ENCODE data around the gene PTPN14. TPM values are rescaled to one million over a fixed set of nuclear protein-coding genes. Genes with fewer than 3 reads are reported as not detected.

The PTPN14 gene
- total and polyA plus RNA-seq, 2 of the 8 experiments (the other 6 are each of a cell fraction or from before 2014, with no cell fraction given): 14.4 to 93.6 TPM

- no peaks in the 10 kb centered on the region for H3K36me3 ChIP-seq (ENCODE audit: control insufficient read depth in 2 of 4, insufficient read depth in 4 of 4, low read length in 3 of 4)
- H2BK12ac ChIP-seq (ENCODE audit: low read depth, low read length): no peak overlapping the region
- H3K79me1 ChIP-seq (ENCODE audit: low read depth, low read length): no peaks in the 10 kb centered on the region
- no peak overlapping the region for H3K4me3 ChIP-seq (ENCODE audit: extremely low read depth in 1 of 4, insufficient read depth in 2 of 4, low read depth in 3 of 4, low read length in 4 of 4)
- no peak overlapping the region for H3K4ac ChIP-seq (replicated peaks; ENCODE audit: insufficient read length, low read depth, low read length)
- no peak overlapping the region for H3K56ac ChIP-seq (replicated peaks; ENCODE audit: insufficient read length, low read depth, low read length)
- no peak overlapping the region for H3K27ac ChIP-seq (ENCODE audit: low read depth, low read length)
- H4K91ac ChIP-seq (replicated peaks; ENCODE audit: insufficient read length, low read length): no peak overlapping the region
- no peak overlapping the region for H3K9ac ChIP-seq (replicated peaks in 1 of 4; ENCODE audit: extremely low read depth in 1 of 4, low read depth in 3 of 4, low read length in 3 of 4)
- CTCF ChIA-PET (ENCODE audit: partially characterized antibody): interaction anchor here (1.0 to 3.0 kb wide), 3 partner anchors 17 to 232 kb away, joined by 3 to 7 read pairs (median 6); no protein-coding TSS in a partner anchor
- H3K4me1 ChIP-seq (replicated peaks in 1 of 4; ENCODE audit: control insufficient read depth in 3 of 4, insufficient read depth in 4 of 4, low read length in 3 of 4): no peaks in the 10 kb centered on the region
- H4K5ac ChIP-seq (ENCODE audit: insufficient read length, low read depth, low read length): no peak overlapping the region
- WGBS, 2 experiments (ENCODE audit: extremely low coverage in 1 of 2, insufficient coverage in 1 of 2, insufficient read length in 1 of 2, insufficient replicate concordance in 2 of 2, low coverage in 1 of 2, low lambda C conversion rate in 2 of 2, missing lambda C conversion rate in 1 of 2): 92% methylated on average over 2 of the region's 2 CpGs; no CpG with 5 or more reads in 1 of the 2 experiments
- no peaks in the 10 kb centered on the region for H3K79me2 ChIP-seq (ENCODE audit: control insufficient read depth in 1 of 2, insufficient read depth in 2 of 2, low read length in 2 of 2)
- no peak overlapping the region for H3K4me2 ChIP-seq (ENCODE audit: insufficient read depth in 1 of 2, low read depth in 2 of 2, low read length in 2 of 2)
- DNase-seq (ENCODE audit: low read depth in 1 of 2, low spot score in 2 of 2) (no peak), FAIRE-seq (no peak)
- H4K8ac ChIP-seq (ENCODE audit: extremely low read depth, insufficient read depth, low read length): no peak overlapping the region
- H3K9me3 ChIP-seq (ENCODE audit: insufficient read depth in 2 of 2, low read depth in 1 of 2, low read length in 1 of 2): no peaks in the 10 kb centered on the region
- POLR2A ChIA-PET (ENCODE audit: partially characterized antibody): interaction anchor here (10.3 kb wide), 1 partner anchor 18 kb away, joined by 70 read pairs; the partner anchor contains the start of gene PTPN14
- H3K27me3 ChIP-seq (replicated peaks in 1 of 4; ENCODE audit: control insufficient read depth in 3 of 4, extremely low read depth in 1 of 4, insufficient read depth in 3 of 4, low read length in 3 of 4): no peaks in the 10 kb centered on the region
- no peak overlapping the region for H3K14ac ChIP-seq (ENCODE audit: insufficient read length)
- no peak overlapping the region for H3K23ac ChIP-seq (ENCODE audit: insufficient read length)
- no peaks in the 10 kb centered on the region; the same call in 1 of the 2 replicates for H3K23me2 ChIP-seq (ENCODE audit: low read depth, low read length)
- no peak overlapping the region for H2BK120ac ChIP-seq (replicated peaks; ENCODE audit: low read depth, low read length)
- no peak overlapping the region for H2BK15ac ChIP-seq (ENCODE audit: low read length)
- H4K20me1 ChIP-seq (replicated peaks in 1 of 2; ENCODE audit: control insufficient read depth in 1 of 2, insufficient read depth in 2 of 2, low read length in 2 of 2): no peaks in the 10 kb centered on the region
- no peak overlapping the region for H3K18ac ChIP-seq (ENCODE audit: extremely low read depth, low read length)
- no peak overlapping the region for H2BK5ac ChIP-seq (ENCODE audit: low read depth, low read length)
- H2AK5ac ChIP-seq (ENCODE audit: low read depth, low read length): no peak overlapping the region; the same call in 1 of the 2 replicates
- no peak overlapping the region for H2BK20ac ChIP-seq (ENCODE audit: low read length)
- no peak overlapping the region for H2AFZ ChIP-seq (ENCODE audit: low read length)
- TF ChIP-seq CBX5 (IDR thresholded peaks at IDR 0.05; ENCODE audit: low read depth, low read length) (no peak), GTF2F1 (IDR thresholded peaks at IDR 0.05; ENCODE audit: borderline replicate concordance, low read depth, low read length) (no peak), CHD2 (IDR thresholded peaks at IDR 0.05; ENCODE audit: low read length) (no peak), SIX5 (IDR thresholded peaks at IDR 0.05; ENCODE audit: low read depth, low read length) (no peak), RNF2 (IDR thresholded peaks at IDR 0.05; ENCODE audit: borderline replicate concordance, low read depth, low read length, missing control alignments, poor library complexity, severe bottlenecking) (no peak), ZNF274 (IDR thresholded peaks at IDR 0.05; ENCODE audit: borderline replicate concordance, extremely low read depth, low read length) (no peak), KDM5A (IDR thresholded peaks at IDR 0.05; ENCODE audit: low read length) (no peak), BCL11A (IDR thresholded peaks at IDR 0.05; ENCODE audit: low read depth in 2 of 2, low read length in 2 of 2) (no peak), SP2 (IDR thresholded peaks at IDR 0.05; ENCODE audit: low read length) (no peak), CTBP2 (IDR thresholded peaks at IDR 0.05; ENCODE audit: borderline replicate concordance, insufficient read depth, insufficient read length, low read length) (no peak), NANOG (IDR thresholded peaks at IDR 0.05; ENCODE audit: insufficient read depth, low read depth, low read length, poor library complexity, severe bottlenecking) (no peak), POLR2A (IDR thresholded peaks at IDR 0.05; ENCODE audit: control extremely low read depth in 1 of 2, low read depth in 2 of 2, low read length in 2 of 2) (no peak), PHF8 (conservative IDR thresholded peaks at IDR 0.05; ENCODE audit: low read depth, low read length) (no peak)
Observed at GRCh38 chr1:214569357-214570004, 18.1 kb upstream of the PTPN14 start.
